Hippocampal formation (tissue), 2 donors: Measurements from ENCODE around the gene OBP2A.
"Not testable (repeated sequence)": the region's sequence is repeated elsewhere in the genome, so short reads cannot be mapped to it uniquely, and the experiment has no call there.

Experiments
- DNase-seq, 2 donors: peaks; one replicate each; lab custom pipeline; 2025; lab: John Stamatoyannopoulos, UW

The OBP2A gene

GRCh38 chr9:135512241-135512603 is 33.7 kb upstream of the OBP2A start:
- no peak for DNase-seq

- DNase-seq = no peak
Observed at GRCh38 chr9:135512904-135513303, 33.0 kb upstream of the OBP2A start.

- no peak for DNase-seq
Observed at GRCh38 chr9:135513351-135513846, 32.5 kb upstream of the OBP2A start.

GRCh38 chr9:135513906-135514305 is 32.0 kb upstream of the OBP2A start:
- not testable (repeated sequence) for DNase-seq

- no peak for DNase-seq
Observed at GRCh38 chr9:135514342-135515082, 31.4 kb upstream of the OBP2A start.

GRCh38 chr9:135515083-135515951 is 30.6 kb upstream of the OBP2A start:
- DNase-seq = no peak

- no peak for DNase-seq
Observed at GRCh38 chr9:135516132-135516860, 29.6 kb upstream of the OBP2A start.

GRCh38 chr9:135517407-135517822 is 28.5 kb upstream of the OBP2A start:
- no peak for DNase-seq

GRCh38 chr9:135519179-135519971 is 26.6 kb upstream of the OBP2A start:
- DNase-seq = no peak

- no peak for DNase-seq
Observed at GRCh38 chr9:135520916-135521607, 24.9 kb upstream of the OBP2A start, which contains the start of gene LCN1. Gene LCN1, plus strand, starts transcription at chr9:135521440. Its CDS starts 58 bp downstream, at chr9:135521498.

- DNase-seq = no peak
Observed at GRCh38 chr9:135521608-135522095, 24.3 kb upstream of the OBP2A start.

GRCh38 chr9:135522137-135522877 is 23.6 kb upstream of the OBP2A start:
- DNase-seq = no peak

GRCh38 chr9:135522931-135523330 is 23.0 kb upstream of the OBP2A start:
- DNase-seq = no peak

GRCh38 chr9:135523521-135524129 is 22.3 kb upstream of the OBP2A start:
- no peak for DNase-seq

GRCh38 chr9:135524130-135524861 is 21.6 kb upstream of the OBP2A start:
- no peak for DNase-seq

- DNase-seq = no peak
Observed at GRCh38 chr9:135525241-135526088, 20.5 kb upstream of the OBP2A start.

- DNase-seq = no peak
Observed at GRCh38 chr9:135526089-135526729, 19.7 kb upstream of the OBP2A start.
